HFF-Myc (cell line): ENCODE results near the gene ADAMTS12.

Experiments
- DNase-seq: peaks from one replicate; pipeline ENCODE4 v3.0.0-alpha.2; 2011; ENCODE audit warnings: low read depth; ENCODE audit errors: extremely low read depth
- H3K4me3 ChIP-seq: replicated peaks from 2 replicates; pipeline ENCODE4 v1.5.1; 2011; ENCODE audit warnings: low read depth, mild to moderate bottlenecking, control low read depth, low read length
- TF ChIP-seq, protein P1 (sequence below): IDR thresholded peaks from 2 replicates; pipeline ENCODE4 v1.5.1; 2012; ENCODE audit warnings: mild to moderate bottlenecking, low read depth, low read length, control low read depth; ENCODE audit errors: missing control alignments

The ADAMTS12 gene

DNA sequence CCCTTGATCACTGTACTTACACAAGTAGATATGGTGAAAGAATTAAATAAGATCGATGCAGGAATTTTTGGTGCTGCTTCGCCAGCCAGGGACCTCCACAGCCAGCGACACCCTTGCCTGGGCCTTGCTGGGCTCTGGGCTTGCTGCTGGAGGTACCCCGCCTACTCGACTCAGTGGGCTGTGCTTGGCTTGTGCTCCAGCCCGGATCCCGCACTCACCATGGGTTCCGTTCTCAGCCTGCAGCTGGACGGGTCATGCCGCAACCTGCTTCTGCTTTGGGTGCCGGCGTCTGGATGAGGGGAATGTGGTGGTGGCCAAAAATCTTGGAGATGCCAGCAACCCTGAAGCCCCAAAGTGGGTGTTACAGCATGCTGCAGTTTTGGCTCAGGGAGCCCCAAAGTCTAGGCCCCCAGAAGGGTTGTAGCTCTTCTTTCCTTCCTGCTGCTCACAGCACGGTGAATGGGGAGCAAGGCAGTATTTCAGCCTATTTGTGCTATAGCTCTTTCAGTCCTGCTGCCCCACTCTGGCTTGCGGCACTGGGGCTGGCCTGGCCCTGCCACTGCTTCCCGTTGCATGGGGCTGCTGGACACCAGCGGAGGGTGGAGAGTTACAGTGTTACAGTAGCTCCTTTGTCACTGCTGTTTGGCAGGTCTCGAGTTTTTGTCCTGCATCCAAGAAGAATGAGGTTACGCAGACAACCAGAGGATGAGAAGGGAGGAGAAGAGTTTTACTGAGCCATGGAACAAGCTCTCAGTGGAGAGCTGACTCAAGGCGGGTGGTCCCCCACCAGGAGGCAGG lies 403.0 kb downstream of the ADAMTS12 start:
- no peak overlapping the region for H3K4me3 ChIP-seq
- TF ChIP-seq, protein P1, sequence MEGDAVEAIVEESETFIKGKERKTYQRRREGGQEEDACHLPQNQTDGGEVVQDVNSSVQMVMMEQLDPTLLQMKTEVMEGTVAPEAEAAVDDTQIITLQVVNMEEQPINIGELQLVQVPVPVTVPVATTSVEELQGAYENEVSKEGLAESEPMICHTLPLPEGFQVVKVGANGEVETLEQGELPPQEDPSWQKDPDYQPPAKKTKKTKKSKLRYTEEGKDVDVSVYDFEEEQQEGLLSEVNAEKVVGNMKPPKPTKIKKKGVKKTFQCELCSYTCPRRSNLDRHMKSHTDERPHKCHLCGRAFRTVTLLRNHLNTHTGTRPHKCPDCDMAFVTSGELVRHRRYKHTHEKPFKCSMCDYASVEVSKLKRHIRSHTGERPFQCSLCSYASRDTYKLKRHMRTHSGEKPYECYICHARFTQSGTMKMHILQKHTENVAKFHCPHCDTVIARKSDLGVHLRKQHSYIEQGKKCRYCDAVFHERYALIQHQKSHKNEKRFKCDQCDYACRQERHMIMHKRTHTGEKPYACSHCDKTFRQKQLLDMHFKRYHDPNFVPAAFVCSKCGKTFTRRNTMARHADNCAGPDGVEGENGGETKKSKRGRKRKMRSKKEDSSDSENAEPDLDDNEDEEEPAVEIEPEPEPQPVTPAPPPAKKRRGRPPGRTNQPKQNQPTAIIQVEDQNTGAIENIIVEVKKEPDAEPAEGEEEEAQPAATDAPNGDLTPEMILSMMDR = no peak
- no peak for DNase-seq

DNA sequence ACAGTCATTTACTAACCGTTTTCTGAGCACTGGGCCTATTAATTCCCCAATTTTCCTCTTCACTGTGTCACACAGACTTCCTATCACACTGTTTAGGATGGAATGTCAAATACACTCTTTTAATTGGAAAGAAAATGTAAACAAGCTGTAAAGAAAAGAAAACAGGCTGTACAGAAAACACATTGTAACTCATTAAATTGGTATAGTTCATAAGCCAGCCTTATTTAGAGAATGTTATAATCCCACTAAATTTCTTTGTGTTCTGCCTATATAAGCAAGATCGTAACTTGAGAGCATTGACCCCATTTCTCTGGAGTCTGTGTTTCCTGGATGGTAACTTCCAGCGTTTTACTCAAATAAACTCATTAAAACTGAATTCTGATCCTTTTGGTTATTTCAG lies 404.6 kb downstream of the ADAMTS12 start:
- TF ChIP-seq, protein P1 = no peak
- H3K4me3 ChIP-seq = no peak overlapping the region
- no peak for DNase-seq

GRCh38 chr5:33482335-33482734 lies 409.5 kb downstream of the ADAMTS12 start:
- H3K4me3 ChIP-seq = no peak overlapping the region
- DNase-seq = no peak
- TF ChIP-seq, protein P1 = no peak

DNA sequence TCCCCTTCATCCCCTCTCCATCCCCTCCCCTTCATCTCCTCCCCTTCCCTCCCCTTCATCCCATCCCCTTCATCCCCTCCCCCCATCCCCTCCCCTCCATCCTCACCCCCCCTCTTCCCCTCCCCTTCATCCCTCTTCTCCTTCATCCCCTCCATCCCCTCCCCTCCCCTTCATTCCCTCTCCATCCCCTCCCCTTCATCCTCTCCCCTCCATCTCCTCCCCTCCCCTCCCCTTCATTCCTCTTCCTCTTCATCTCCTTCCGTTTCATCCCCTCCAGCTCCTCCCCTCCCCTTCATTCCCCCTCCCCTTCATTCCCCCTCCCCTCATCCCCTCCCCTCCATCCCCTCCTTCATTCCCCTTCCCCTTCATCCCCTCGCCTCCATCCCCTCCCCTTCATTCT lies 410.9 kb downstream of the ADAMTS12 start:
- H3K4me3 ChIP-seq = no peak overlapping the region
- no peak for DNase-seq
- TF ChIP-seq, protein P1 = no peak

GRCh38 chr5:33479311-33479710 lies 412.5 kb downstream of the ADAMTS12 start:
- TF ChIP-seq, protein P1 = no peak
- no peak for DNase-seq
- H3K4me3 ChIP-seq = no peak overlapping the region

- DNase-seq = no peak
- no peak overlapping the region for H3K4me3 ChIP-seq
- TF ChIP-seq, protein P1 = no peak
These were observed 414.0 kb downstream of the ADAMTS12 start for GRCh38 chr5:33477816-33478215.
